Activated CD4-positive, alpha-beta T cell treated with anti-CD3 and anti-CD28 coated beads, Interleukin-2, amount 50 U/mL, for 48 hours (primary cell): ENCODE results near the gene ELMO3.

Experiments used
- DNase-seq, 2 experiments: peaks; one replicate each; pipeline ENCODE4 v3.0.0-alpha.2; 2020

ELMO3 gene

DNA sequence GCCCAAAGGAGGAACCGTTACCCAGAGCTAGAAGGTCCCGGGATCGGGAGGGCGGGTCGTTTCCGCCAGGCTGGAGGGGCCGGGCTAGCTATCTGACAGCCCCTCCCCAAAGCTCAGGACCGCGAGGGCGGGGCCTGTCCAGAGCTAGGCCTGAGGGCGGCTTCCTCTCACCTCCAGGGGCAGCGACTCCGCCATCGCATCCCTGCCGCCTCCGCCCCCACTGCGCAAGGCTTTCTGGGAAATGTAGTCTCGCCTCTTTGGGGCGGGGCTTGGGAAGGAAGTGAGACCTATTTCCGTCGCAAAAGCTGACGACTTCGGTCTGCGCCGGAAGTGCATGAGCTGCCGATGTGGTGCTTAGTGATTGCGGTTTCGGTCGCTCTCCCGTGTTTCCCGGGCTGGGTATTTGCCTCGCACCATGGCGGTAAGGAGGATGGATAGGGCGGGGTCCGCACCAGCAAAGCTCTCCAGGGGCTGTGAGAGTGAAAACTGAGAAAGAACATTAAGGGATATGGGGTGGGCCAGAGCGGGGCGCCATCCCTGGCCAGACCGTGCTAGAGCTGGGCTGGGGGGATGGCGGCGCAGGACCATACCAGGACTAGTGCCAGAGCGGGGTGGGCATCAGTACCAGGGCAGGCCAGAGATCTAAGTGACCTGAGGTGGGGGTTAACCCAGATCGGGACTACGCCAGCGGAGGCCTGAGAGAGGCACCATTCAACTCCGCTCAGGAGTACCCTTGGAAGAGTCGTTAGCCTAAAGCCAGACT, 28.1 kb downstream of the ELMO3 start, which contains the start of gene TMEM208:
TSS of gene TMEM208 (plus strand) at position 327 of the 763 bp plus-strand sequence. CDS start at position 416, 89 bp downstream.
- DNase-seq, result peak; percentile 99

DNA sequence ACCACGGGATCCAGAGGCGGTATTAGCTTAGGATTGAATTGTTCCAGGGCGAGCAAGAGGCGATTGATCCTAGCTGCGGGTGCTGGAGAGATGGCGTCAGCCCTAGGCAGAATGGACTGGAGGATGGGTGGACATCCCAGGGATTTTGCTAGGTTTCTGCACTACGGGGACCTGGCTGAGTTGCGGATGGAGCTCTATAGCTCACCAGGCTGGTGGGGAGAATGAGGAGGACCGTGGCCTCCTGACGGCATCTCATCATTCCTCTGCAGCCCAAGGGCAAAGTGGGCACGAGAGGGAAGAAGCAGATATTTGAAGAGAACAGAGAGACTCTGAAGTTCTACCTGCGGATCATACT, 28.6 kb downstream of the ELMO3 start:
- DNase-seq, result no peak

DNA sequence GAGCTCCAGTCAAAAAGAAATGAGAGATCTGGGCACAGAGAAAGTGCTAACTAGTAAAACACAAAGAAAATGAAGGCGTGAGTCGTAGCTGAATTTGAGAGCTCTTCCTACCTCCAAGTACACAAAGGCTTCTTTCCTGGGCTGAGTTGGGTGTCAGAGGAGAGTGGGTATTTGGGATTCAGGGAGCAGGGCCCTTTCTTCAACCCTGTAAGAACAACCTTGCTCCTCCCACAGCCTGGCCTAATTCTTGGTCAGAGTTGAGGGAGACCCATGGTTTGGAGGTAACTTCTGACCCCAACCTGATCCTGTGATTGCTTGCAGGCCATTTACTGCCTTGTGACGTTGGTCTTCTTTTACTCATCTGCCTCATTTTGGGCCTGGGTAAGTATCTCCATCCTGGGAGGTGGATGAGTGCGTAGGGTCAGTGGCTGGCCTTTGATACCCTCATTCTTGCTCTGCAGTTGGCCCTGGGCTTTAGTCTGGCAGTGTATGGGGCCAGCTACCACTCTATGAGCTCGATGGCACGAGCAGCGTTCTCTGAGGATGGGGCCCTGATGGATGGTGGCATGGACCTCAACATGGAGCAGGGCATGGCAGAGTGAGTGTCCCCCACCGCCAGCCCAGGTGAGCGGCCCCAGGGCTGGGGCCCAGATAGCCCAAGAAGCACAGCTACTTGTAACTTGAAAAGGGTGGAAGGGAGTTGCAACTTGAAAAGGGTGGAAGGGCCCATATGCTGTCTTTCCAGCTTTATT, 29.3 kb downstream of the ELMO3 start:
- DNase-seq, result no peak

DNA sequence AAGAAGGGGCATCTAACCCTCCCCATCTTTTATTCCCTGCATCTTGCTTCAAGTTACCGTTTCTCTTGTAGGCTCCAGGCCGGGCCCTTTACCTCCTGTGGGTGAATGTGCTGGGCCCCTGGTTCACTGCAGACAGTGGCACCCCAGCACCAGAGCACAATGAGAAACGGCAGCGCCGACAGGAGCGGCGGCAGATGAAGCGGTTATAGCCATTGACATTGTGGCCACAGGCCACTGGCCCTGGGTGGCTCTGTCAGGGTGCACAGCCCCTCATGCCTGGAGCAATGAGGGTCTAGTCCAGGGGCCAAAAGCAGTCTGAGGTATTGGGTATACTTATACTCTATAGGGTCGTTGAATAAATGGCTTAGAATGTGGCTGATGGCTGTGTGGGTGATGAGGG, 30.0 kb downstream of the ELMO3 start:
- no peak for DNase-seq

DNA sequence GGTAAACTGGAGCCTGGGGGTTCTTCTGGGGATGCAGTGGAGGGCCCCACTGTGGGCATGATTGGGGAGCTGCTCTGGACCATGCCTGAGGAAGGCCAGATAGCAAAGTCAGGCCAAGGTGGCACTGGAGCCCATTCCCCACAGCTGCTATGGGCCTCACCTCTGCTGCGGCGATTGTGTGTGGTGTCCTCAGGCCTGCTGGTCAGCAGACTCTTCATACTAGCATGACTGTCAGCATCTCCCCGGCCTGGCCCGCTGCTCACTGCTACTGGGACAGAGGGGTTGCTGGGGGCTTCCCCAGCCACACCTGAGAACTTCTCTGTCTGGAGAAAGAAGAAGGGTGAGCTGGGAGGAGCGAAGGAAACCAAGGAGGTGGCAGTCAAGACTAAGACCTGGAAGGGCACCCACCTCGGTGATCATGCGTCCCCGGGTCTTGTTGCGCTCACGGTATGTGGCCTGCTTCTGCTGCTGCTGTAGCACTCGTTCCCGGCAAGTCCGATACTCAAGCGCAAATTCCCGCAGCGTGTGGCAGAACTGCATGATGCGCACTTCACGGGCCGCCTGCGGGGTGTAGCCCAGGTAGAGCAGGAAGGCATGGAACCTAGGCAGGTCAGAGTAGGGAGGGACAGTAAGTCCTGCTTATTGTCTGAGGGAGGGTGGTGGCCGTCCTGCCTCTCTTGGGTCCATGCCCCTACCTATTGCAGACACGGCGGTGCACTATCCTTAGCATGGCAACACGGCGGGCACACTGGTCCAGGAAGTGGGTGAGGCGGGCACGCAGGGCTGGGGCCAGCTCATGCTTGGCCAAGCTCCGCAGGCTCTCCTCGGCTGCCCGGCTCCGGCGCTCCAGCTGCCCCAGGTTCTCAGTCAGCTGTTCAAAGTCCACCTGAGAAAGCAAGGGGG, 31.2 kb downstream of the ELMO3 start:
- DNase-seq, result no peak

DNA sequence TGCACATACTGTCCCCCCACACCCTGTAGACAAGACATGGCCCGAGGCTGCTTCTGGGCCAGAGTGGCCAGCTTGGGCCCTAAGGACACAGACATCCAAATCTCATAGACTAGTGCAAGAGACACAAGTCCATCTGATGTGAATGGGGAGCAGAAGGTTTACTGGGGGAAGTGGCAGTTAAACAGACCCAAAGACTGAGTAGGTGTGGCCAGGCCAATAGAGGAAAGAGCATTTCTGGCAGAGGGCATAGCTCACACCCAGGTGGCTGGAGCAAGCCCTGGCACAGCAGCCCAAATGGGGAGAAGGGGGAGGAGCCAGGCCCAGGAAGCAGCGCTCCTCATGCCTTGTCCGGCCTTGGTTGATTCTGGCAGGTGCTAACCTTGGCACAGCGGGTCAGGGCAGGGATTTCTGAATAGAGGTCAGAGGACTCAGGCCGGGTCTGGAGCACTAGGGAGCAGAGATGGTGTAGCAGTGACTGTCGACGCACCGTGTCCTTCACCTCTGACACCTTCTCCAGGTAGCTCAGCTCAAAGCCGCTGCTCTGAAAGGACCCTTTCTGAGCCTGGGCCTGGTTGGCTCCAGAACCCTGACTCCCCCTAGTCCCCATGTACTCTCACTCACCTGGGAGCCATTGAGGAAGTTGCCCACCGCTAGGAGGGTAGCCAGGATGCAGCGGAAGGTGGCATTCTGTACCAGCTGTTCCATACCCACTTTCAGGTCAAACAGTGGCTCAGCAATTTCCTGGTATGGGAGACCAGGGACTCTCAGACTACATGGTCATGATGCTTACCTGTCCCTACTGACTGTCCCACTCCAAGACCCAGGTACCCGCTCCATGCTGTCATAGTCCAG, 32.1 kb downstream of the ELMO3 start:
- DNase-seq, result no peak

DNA sequence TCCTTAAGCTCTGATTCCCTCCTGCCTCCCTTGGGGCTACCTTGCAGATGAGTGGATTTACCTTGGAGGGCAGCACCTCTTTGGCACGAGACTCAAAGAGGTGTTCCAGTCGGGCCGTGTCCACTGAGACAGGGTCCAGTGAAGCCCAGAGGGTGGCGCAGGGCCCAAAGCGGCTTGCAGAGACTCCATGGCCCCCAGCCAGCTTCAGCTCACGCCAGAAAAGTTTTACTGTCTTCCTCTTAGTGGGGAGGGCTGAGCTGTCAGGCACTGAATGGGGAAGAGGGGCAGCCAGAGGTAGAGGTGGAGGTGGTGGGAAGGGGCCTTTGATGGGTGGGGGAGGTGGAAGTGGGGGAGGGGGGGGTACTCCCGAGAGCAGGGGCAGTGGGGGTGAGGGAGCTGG, 34.7 kb downstream of the ELMO3 start:
- DNase-seq, result no peak

DNA sequence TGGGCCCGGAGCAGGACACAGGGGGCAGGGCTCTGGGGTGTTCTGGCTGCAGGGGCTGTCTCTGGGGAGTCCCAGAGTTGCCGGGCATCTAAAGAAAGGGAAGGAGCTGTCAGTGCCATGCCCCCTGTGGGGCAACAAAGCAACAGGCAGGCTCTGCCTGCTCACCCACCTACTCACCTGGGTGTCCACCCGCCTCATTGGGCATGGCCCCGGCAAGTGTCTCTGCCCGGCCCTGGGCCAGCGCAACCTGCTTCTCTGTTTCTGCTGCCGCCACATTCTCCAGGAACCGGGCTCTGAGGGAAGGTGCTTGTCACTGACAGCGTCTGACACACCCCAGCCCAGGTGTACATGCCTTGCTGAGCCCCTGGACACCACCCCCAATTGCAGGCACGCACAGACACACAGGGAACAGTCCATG, 35.3 kb downstream of the ELMO3 start:
- DNase-seq, result no peak

DNA sequence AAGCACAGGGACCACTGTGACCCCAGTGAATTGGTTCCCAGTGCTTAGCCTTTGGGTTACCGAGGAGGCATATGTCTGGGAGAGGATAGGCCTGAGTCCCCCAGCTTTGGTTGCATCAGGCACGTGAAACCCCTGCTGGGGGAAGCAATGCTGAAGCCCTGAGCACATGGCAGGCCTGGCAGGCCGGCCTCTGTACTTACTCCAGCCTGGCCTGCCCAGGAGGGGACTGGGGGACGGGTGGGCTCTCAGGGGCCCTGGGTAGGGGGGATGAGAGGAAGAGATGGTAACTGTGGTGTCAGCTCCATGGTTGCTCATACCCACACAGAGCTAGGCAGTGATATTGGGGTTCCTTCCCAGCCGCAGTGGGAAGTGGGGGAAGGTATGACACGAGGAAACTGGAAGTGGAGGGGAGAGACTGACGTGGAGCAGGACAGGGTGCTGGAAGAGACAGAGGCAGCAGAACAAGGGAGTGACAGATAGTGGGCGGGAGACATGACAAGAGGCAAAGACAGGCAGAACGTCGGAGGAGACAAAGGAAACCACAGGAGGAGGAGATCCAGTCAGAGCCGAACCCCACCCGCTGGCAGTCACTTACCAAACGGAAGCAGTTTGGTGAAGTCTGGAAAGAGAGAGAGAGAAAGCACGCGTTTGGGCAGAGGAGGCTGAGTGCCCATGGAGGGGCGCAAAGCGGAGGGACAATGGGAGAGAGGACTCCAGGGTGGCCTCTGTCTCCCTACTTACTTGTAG, 37.1 kb downstream of the ELMO3 start:
- peak; percentile 46 to 56 for DNase-seq

DNA sequence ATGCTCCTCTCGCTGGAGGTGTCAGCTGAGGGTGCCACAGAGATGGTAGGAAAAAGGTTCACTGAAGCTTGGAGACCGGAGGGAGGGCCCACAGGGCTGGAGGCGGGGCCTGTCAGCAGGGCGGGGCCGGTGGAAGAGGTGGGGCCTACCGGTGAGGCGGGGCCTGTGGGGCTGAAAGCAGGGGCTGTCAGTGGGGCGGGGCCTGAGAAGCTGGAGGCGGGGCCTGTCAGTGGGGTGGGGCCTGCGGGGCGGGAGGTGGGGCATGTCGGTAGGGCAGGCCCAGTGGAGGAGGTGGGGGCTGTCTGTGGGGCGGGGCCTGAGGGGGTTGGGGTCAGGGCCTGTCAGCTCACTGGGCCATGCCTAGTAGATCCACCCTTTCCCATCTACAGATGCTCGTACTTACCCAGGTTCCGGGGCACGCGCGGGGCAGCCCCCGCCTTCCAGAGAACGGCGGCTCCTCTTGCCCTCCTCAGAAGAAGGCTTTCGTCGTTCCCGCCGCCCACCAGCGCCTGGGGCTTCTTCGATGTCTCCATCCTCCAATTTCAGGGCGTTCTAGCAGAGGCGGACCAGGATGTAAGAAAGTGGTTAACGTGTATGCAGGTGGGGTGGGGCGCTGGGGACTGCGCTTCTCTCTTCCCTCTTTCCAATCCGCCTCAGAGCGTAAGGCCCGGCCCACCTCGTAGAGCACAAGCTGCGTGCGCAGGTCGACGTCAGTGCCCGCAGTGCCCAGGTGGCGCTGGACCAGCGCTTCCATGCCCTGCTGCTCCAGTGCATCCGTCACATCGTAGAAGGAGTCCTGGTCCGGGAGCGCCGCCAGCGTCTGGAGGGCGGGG, 37.8 kb downstream of the ELMO3 start:
- peak; percentile 86 to 87 for DNase-seq

DNA sequence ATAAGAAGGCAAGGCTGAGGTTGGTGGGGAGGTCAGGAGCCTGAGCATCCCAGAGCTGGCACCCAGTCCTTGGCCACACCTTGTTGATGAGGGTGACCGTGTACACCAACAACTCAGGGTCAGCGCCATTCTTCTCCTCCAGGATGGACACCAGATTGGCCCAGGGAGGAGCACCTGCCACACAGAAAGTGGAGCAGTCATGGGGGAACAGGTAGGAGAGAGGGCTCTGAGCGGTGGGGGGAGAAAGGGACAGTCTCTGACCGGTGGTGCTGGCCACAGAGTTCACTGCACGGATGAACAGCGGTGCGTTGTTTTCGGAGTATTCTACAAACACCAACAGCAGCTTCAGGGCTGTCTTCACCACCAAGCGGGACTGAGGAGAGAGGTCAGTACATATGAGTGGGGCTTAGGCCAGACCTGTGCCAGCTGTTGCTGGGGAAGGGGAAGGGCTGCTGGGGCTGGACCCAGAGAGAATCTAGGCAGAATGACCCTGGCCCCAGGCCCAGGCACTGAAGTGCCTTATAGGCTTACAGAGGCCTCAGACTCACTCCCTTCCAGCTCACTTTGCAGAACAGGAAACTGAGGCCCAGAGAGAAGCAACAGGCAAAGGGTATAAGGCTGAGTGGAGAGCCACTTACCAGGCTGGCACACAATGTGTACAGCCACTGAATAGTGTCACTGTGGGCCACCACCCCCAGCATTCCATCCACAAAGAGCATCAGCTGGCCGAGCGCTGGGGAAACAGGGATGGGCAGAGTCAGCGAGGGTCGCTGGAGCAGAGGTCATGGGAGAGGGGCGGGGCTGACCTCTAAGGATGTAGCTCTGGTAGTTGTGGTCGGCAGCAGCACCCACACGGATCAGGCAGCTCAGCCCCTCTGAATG, 38.7 kb downstream of the ELMO3 start:
- DNase-seq, result no peak

DNA sequence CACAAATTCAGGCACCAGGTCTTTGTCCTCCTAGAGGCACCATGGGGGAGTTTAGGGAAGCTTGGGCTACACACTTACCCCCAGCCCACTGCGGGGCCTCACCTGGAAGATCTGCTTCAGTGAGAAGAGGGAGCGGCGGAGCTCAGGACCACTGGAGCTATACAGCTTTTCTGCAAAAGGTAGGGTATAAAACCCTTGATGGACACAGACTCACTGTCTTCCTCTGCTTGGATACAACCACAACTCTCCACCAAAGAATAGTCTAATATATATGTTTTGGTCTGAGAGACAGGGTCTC, 39.3 kb downstream of the ELMO3 start:
- DNase-seq, result no peak

DNA sequence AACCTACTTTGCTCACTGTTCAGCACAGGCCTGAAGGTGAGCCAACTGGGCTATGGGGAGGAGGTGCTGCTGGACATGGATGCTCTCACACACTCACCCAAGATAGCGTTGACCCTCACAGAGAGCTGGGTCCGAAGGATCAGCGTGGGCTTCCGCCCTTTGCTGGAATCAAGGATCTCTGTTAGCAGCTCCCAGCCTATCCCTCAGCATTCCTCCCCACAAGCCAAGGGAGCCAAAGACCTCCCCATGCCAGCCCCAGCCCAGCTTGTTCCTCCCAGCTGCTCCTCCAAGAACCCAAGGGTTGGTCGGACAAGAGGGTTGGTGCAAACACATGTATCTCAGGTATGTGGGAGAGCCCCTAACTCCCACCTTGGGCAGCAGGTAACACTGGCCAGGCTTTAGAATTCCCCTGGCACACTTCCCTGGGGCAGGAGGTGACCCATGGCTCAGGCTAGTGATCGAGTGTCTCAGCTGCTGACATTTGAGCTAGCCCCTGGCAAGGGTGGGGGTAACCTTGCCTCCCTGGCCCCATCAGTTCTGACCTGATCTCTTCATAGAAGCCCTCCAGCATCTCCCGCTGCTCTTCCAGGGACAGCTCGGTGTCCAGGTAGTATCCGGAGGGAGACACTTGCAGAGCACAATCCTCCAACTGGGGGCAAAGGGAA, 40.0 kb downstream of the ELMO3 start:
- DNase-seq, result no peak

DNA sequence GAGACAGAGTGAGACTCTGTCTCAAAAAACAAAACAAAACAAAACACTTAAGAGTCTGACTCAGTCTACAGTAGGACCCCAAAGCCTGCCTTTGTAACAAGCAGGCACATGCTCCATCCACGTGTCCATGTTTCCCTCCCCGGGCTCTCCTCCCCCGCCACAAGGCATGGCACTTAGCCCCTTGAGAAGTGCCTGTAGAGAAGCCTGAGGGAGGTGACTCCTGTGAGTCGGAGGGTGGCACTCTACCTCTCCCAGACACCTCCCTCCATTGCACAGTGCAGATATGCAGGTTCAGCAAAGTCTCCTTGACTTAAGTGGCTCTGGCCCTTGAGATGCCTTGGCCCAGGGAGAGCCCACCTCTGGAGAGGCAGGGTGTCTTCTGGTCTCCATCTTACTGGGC, 41.6 kb downstream of the ELMO3 start:
- DNase-seq, result no peak

DNA sequence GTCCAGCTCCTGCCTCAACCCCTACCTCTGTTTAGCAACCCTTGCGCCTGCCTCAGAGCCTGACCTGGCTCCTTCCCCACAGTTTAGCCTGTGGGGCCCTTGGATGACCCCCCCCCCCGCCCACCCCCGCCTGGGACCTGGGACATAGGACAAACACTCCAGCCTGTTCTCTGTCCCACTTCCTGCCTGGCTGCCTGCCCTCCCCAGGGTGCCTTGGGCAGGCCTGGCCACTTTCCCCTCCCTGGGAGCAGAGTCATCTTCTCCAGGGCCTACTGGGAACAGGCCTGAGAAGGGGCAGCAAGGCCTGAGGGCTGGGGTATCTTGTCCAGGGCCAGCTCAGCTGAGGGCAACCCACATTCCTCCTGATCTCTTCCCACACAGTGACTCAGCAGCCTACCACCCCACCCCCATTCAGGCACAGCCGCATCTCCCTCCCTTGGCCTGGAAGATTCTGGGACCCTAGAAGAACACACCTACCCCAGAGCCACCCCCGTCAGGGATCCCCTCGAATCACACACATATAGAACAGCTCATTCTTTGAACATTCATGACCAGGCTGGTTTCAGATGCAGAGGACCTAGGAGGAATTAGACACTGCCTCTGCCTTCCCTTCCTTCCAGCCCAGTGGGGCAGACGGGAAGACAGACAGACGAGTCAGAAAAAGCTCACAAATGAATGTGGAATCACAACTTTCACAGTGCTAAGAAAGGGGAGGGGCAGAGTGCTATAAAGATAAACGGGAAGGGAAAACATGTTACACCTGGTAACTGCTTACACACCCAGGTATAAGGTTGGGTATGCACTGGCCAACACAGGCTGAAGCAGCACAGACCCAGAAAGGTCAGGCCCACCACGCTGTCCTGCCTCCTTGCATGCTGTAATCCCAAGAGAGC, 42.3 kb downstream of the ELMO3 start:
- no peak for DNase-seq

DNA sequence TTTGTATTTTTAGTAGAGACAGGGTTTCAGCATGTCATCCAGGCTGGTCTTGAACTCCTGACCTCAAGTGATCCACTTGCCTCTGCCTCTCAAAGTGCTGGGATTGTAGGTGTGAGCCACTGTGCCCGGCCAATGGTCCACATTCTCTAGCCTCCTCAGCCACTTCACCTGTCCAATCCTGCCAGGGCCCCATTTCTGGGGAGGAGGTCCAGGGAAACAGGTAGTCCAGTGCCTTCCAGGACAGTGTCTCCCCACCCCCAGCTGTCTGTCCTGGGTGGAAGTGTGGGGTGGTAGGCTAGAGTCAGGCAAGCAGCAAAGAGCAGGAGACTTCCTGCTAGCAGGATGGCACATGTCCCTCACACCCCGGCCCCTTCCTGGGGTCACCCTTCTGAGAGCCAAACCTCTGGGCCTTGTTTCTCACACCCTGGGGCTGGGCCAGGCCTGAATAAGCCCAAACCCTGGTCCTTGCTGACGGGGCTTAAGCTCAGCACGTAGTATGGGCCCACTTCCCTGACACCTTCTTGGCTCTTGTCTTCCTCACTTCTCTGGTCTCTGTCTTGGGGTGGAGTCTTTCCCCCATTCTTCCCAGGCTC, 43.3 kb downstream of the ELMO3 start:
- DNase-seq, result no peak

DNA sequence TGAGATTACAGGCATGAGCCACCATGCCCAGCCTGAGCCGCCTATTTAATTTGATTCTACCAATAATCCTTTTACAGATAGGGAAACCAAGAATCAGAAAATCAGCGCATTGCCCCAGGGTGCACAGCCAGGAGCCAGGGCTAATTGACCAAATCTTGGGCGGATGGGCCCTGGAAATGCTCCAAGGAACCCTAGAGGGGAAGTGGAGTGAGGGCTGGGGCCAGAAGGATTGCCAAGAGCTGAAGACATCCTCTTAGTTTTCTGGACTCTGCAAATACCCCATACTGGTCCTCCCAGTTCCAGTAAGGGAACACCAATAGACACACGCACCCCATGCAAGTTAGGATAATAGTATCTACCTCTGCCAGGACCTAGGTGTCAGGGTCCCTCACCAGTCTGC, 44.5 kb downstream of the ELMO3 start:
- DNase-seq, result no peak
